NCI-H1105 treated with DMSO at 0.1 percent for 48 hours (cell line): ENCODE data around the gene PHC2.
"Not testable (repeated sequence)": the region's sequence is repeated elsewhere in the genome, so short reads cannot be mapped to it uniquely, and the experiment has no call there.

Experiments
- DNase-seq: peaks from one replicate; lab custom pipeline; 2025; lab: John Stamatoyannopoulos, UW

The PHC2 gene

DNA sequence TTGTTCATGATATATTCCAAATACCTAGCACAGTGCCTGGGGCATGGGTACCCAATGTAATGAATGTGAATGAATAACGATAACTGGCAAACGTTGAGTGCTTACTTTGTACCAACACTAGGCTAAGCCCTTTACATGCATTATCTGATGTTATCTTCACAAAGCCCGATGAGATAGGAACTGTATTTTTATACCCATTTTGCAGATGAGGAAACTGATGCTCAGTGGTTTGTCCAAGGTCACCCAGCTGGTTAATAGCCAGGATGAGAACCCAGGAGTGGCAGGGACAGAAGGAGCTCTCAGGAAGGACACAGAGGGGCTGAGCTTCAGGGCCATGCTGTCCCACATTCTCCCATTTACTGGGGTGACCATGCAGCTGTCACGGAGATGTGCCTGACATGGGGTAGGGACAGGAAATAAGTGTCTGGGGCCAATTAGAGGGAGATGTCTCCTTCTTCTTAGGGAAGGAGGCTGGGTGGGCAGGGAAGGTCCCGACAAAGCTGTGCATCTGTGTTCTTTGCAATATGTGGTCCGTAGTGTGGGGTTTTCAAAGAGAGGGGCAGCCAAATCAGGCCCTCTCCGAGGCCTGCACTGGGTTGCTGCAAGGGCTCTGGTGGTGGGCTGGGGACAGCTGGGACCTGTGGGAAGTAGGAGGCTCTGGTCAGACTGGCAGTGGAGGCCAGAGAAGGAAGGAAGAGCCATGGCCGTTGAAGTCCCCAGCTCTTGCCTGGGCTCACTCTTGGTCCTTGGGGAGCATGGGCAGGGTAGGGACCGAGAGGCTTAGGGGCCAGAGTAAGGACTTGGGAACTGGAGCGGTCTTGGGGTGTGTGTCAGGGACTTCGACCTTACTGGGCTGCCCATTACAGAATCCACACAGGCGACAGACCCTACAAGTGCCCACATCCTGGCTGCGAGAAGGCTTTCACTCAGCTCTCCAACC is 136.6 kb downstream of the PHC2 start:
- no peak for DNase-seq

DNA sequence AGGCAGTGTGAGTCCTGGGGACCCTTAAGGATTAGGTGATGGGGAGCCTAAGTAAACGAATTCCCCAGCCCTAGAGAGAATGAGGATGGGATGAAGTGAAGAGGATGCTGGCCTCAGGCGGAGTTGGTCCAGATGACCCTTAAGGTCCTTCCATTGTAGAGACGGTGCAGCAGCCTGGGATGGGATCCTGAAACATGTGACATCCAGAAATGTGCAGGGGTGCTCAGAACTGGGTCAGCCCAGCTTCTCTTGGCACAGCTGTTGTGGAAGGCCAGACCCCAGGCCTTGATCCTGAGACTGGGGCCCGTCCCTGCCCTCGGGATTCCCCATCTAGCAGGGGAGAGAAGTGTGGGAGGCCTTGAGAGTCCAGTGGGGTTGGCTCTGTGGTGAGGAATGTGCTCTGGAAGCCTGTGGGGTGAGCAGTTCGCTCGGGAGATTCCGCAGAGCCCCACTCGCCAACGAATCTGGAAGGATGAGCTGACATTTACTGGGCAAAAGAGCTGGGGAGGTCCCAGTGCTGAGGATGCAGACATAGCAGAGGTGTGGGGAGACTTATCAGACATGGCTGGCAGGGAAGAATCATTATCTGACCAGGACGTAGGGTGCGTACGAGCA is 138.1 kb downstream of the PHC2 start:
- no peak for DNase-seq

DNA sequence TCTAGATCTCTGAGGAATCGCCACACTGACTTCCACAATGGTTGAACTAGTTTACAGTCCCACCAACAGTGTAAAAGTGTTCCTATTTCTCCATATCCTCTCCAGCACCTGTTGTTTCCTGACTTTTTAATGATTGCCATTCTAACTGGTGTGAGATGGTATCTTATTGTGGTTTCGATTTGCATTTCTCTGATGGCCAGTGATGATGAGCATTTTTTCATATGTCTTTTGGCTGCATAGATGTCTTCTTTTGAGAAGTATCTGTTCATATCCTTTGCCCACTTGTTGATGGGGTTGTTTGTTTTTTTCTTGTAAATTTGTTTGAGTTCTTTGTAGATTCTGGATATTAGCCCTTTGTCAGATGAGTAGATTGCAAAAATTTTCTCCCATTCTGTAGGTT is 140.3 kb downstream of the PHC2 start:
- not testable (repeated sequence) for DNase-seq

GRCh38 chr1:33289858-33290154 is 141.1 kb downstream of the PHC2 start:
- no peak for DNase-seq

GRCh38 chr1:33288976-33289857 is 141.7 kb downstream of the PHC2 start:
- DNase-seq: no peak

GRCh38 chr1:33287317-33287716 is 143.6 kb downstream of the PHC2 start:
- DNase-seq: no peak

- no peak for DNase-seq
These were observed 144.3 kb downstream of the PHC2 start for GRCh38 chr1:33286451-33287185.

GRCh38 chr1:33284049-33284448 is 146.8 kb downstream of the PHC2 start:
- DNase-seq: no peak

DNA sequence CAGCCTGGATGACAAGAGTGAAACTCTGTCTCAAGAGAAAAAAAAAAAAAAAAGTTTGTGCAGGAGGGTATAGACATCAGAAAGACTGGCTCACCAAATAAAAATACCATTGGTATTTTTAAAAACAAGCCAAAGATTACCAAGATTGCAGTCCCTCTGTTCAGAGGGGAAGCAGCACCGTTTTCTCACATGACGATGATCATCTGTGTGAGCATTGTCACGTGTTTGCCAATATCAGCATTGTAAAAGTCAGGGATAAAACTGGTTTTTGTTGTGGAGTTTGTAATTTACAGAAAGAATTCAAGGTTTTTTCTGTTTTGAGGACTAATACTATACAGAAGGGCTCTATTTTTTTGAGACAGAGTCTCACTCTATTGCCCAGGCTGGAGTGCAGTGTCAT is 148.1 kb downstream of the PHC2 start:
- DNase-seq: no peak

GRCh38 chr1:33281554-33282303 is 149.2 kb downstream of the PHC2 start:
- no peak for DNase-seq

- DNase-seq: no peak
These were observed 150.7 kb downstream of the PHC2 start for GRCh38 chr1:33280091-33280661.

DNA sequence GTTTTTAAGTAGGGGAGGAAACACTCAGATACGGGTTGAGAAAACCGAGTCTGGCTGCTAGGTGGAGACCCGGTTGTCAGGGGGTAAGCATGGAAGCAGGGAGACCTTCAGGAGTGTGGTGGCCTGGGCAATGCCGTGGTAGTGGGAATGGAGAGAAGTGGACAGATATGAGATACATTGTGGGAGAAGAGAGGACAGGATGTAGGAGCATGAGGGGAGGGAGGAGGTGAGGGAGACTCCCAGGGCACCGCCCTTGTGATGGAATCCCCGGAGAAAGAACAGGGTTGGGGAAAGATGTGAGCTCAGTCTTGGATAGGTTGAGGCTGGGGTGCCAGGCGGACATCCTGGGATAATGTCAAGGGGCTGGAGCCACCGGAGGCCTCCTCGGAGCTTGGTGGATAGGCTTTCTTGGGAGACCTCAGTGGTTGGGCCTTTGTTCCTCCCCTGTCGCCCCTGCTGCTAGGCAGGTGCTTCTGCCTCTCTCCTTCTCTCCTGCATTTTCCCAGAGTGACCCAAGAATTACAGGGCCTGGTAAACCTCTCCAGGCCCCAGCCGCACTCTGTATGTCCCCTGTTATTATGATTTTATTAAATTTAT is 153.3 kb downstream of the PHC2 start:
- no peak for DNase-seq

DNA sequence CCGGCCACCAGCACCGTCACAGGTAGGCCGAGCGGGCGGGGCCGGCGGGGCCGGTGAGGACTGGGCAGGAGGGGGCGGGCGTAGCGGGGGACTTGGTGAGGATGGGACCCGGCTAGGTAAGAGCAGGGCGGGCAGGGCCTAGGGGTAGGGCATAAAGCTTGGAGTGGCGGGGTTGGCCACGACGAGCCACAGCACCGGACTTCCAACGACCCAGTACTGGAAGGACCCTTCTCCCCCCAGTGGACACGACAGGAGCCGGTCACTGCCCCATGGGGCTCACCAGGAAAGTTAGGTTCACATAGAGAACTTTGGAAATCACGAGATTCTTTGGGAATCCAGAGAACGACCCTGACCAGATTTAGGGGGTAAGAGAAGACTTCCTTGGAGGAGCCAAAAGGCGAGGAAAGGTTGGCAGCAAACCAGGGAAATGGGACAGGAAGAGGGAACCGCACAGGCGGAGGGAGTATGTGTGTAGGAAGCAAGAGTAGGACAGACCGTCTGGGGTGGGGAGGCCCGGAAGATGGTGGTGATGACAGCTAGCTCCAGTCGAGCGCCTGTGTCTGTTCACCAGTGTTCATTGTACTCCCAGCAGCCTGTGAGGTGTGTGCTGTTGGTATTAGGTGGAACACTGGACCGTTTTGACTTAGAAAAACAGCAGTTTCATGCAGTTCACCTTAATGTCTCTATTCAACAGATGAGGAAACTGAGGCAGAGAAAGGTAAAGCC is 154.2 kb downstream of the PHC2 start:
- no peak for DNase-seq

- DNase-seq: no peak
These were observed 155.0 kb downstream of the PHC2 start for GRCh38 chr1:33275706-33276572.

GRCh38 chr1:33275195-33275594 is 155.7 kb downstream of the PHC2 start:
- no peak for DNase-seq

DNA sequence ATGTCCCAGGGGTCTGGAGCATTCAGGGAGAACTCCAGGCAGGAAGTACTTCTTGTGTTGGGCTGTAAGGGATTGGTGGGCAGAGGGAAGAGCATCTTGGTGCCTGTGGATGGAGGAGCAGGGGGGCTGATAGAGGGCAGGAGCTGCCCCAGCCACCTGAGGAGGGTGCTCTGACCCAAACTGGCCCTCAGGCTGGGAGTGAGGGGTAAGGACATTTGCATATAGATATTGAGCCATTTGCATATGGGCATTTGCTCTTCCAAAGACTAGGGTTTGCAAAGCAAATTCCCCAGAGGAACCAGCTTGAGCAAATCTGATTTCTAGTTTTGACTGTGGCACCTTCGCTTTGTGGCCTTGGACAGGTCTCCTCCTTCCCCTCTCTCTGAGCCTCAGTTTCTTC is 156.4 kb downstream of the PHC2 start:
- no peak for DNase-seq

DNA sequence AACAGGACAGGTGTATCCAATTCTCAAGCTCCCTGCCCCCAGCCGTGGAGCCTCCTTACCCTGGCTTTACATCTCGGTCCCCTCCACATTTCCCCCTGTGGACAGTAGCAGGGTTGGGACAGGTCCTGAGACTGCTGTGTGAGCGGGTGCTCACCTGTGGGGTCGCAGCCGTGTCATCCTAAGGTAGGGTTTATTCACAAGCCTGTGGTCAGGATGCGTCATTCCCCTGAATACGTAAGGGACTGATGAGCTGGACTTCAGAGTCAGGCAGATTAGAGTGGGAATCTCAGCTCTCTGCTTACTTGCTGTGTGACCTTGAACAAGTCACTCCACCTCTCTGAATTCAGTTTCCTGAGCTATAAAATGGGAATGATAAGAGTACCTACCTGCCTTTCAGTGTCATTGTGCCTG is 156.9 kb downstream of the PHC2 start:
- no peak for DNase-seq
